Prostate gland (tissue), 2 donors: ENCODE data around the gene MCF2L2.

Source experiments
- POLR2A ChIP-seq: fragments of 450-650 bp; IDR thresholded peaks from one replicate; pipeline ENCODE4 v1.6.1; 2016; ENCODE audit warnings: antibody characterized with exemption, mild to moderate bottlenecking
- TF ChIP-seq, protein P1 (sequence below), 4 experiments: fragments of 200-600 bp in 2 of 4; fragments of 450-650 bp in 2 of 4; sonication (generic) in 2 of 4; IDR thresholded peaks; 1 replicate in 3 of 4; 2 replicates in 1 of 4; pipeline ENCODE4 v1.5.1; 2016 to 2019; ENCODE audit warnings: antibody characterized with exemption in 4 of 4, mild to moderate bottlenecking in 2 of 4, moderate library complexity in 2 of 4

DNA sequence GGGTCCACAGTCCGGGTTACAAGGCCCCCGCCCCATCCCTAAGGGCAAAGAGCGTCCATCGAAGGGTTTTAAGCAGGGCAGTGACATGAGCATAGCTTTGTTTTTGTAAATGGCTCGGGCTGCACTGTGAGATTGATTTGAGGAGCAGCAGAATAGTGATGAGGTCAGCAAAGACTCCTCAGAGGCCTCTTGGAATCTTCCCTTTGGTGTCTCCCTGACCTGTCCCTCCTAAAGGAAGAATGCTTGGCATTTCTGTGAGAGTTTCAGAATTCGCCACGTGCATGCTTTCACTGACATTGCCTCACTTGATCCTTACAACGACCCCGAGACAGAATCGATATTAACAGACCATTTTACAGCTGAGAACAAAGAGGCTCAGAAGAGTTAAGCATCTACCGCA, 286.2 kb downstream of the MCF2L2 start:
- TF ChIP-seq, protein P1, sequence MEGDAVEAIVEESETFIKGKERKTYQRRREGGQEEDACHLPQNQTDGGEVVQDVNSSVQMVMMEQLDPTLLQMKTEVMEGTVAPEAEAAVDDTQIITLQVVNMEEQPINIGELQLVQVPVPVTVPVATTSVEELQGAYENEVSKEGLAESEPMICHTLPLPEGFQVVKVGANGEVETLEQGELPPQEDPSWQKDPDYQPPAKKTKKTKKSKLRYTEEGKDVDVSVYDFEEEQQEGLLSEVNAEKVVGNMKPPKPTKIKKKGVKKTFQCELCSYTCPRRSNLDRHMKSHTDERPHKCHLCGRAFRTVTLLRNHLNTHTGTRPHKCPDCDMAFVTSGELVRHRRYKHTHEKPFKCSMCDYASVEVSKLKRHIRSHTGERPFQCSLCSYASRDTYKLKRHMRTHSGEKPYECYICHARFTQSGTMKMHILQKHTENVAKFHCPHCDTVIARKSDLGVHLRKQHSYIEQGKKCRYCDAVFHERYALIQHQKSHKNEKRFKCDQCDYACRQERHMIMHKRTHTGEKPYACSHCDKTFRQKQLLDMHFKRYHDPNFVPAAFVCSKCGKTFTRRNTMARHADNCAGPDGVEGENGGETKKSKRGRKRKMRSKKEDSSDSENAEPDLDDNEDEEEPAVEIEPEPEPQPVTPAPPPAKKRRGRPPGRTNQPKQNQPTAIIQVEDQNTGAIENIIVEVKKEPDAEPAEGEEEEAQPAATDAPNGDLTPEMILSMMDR (IDR thresholded peaks at IDR 0.05) = no peak
- TF ChIP-seq POLR2A = no peak
